GM21825 (cell line): Measurements from ENCODE around the gene RGS6.

Experiments used
- ATAC-seq: cut with Tn5 transposase; IDR thresholded peaks from one replicate; pipeline ENCODE4 v1.9.1; 2021; ENCODE audit warnings: mild to moderate bottlenecking, moderate library complexity; ENCODE audit not compliant: unreplicated experiment

Gene RGS6

GRCh38 chr14:72142328-72142727, 210.1 kb downstream of the RGS6 start:
- no peak for ATAC-seq

DNA sequence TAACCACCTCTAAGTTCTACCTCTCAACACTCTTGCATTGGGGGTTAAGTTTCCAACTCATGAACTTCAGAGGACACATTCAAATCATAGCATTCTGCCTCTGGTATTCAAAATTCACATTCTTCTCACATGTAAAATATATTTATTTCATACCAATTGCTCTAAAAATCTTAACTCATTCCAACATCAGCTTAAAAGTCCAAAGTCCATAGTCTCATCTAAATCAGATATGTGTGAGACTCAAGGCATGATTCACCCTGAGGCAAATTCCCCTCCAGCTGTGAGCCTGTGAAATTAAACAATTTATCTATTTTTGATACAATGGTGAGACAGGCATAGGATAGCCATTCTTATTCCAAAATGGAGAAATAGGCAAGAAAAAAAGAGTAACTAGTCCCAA, 214.0 kb downstream of the RGS6 start:
- ATAC-seq = no peak

GRCh38 chr14:72154645-72155378, 222.6 kb downstream of the RGS6 start:
- no peak for ATAC-seq

- ATAC-seq = no peak
These were observed 223.3 kb downstream of the RGS6 start for GRCh38 chr14:72155379-72155993.

DNA sequence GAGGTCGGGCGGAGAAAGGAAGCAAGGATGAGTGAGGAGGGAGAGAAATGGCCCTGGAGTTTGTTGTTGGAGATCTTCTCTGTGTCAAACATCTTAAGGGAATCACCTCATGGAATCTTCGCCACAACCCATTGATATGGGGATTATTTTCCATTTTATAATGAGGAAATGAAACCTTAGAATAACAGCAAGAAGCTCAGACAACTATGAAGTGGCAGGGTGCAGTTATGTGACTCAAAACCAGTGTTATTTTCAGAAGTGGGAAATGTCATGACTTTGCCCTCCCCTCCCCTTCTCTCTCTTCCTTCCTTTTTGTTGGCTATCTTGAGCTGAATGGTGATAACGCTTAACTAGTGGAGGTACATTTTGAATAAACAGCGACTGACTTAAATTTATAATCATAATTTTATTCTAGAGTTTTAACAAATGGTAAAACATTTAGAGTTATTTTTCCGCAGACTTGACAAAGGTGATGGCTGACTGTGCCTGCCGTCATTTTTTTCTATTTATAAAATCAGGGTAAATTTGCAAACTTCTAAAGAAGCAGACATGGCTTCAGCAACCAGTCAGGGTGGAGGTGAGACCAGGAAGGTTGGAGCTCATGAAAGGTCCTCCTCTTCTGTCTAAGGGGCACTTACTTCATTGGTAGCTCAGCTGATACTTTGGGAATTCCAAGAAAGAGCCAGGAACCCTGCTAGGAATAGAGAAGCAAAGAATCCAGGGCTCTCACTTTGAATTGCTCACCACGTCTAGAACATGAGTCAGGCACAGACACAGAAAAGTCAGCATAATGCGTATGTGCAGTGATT, 232.4 kb downstream of the RGS6 start:
- ATAC-seq = no peak

DNA sequence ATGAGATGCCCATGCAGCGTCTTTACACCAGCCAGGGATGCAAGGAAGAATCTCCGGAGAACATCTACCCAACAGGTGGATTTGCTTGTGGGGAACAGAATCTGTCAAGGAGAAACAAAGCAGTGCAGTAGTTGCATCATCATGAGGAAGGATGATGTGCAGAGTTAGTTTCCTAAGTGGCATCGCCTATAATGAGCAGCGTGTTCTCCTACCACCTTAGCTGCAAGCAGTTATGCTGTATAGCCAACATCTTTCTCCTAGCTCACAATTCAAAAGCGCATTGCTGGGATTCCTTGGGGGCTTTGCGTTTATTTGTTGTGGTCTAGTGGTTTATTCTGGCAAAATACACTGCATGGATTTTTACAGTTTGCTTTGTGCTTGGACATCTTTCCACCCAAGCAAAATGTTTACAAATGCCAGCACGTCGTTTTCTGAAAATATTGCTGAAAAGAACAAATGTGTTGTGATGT, 233.0 kb downstream of the RGS6 start:
- no peak for ATAC-seq

GRCh38 chr14:72169521-72169920, 237.3 kb downstream of the RGS6 start:
- ATAC-seq = no peak

- no peak for ATAC-seq
These were observed 239.8 kb downstream of the RGS6 start for GRCh38 chr14:72172049-72172448.

DNA sequence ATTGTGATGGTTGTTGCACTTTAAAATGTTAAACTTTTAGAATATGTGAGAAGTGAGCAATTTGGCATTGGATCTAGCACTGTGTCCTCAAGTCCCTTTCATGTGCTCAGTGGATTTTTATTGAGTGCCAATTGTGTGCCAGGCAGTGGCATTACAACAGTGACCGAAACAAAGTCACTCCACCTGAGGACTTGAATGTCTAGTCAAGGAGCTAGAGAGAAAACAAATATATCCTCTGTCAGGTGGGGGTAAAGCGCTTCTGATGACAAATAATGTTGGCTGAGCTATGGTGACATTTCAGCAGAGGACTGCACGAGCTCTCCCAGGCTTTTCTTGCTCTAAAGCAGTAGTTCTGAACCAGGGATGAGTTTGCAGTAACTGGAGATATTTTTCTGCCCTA, 240.4 kb downstream of the RGS6 start:
- no peak for ATAC-seq

GRCh38 chr14:72173038-72173720, 240.9 kb downstream of the RGS6 start:
- ATAC-seq = no peak

DNA sequence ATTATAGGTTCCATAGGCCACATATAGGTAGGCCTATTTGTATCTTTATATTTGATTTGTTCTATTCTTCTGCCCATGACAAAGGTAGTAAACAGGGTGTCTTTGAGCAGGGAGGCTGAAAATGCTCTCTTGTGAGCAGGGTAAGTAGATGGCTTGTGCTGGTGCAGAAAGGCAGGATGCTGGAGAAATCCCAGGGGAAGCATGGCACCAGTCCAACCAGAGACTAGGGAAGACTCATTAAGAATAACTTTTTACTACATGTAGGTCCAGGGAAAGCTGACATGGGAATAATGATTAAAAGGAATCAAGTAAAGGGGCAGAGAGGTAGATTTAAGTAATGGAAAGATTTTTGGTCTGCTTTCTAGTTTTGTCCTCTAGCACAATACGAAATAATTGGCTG, 245.0 kb downstream of the RGS6 start:
- ATAC-seq = no peak

DNA sequence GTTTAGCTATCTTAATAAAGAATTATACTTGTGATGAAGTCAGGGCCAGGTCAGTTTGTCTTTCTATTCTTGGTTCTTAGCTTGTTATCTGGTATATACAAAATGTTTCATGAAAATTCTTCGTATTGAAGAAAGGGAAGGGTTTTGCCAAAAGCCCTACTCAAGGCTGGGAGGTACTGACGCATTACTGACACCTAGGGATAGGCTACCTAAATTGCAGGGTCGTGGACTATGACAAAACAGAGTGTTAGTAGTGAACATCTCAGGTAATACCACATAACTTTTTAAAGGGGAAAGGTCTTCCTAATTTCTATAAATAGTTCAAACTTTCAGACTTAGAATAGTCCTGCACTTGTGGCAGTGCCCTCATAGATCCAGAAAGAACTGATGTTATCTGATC, 246.3 kb downstream of the RGS6 start:
- no peak for ATAC-seq

DNA sequence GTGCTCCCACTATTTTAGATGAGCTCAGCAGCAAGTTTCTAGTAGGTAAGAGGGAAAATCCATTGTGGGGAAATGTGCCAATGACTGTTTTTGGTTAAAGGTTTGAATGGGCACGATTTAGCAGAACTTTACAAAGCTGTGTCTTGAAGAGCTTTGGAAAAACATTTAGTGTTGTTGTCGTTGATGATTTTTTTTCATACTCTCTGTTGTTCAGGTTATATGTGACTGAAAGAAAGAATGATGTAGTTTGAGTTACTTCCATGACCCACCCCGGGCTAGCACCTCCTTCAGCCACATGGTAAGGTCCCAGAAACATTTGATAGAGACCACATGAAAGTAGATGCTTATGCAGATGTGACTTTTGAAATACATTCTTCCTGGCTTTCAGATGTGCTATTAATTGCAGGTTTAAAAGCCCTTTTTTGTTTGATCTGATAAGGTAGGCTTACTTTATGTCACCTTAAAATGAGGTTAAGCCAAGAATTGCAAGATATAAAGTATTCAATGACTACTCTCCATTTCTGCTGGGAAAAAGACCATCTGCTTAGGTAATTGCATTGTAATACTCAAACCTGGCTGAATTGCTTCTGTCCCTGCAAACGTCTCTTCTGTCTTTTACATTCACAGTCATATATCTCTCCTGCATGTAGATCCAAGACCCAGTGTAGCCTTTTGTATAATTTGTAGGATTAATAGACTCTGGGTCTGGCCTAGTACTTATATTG, 250.6 kb downstream of the RGS6 start:
- ATAC-seq = no peak

- no peak for ATAC-seq
These were observed 251.4 kb downstream of the RGS6 start for GRCh38 chr14:72183631-72184030.

DNA sequence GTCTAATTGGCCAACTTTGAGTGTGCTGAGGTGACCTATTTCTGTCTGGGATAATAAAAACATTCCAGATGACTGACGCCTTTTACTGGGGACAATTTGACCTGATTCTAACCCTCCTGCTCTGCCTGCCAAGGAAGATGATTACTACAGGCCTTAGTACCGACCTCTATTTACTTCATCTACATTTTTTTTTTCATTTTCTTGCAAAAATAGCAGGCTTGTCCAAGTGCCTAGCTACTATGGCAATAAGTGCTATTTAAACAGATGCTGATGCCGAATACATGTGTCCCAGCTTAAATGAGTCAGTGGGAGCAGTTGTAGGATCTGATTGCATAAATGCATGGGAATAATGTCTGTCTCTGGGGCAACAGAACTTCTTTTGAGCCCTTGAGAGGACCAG, 254.3 kb downstream of the RGS6 start:
- ATAC-seq = no peak

DNA sequence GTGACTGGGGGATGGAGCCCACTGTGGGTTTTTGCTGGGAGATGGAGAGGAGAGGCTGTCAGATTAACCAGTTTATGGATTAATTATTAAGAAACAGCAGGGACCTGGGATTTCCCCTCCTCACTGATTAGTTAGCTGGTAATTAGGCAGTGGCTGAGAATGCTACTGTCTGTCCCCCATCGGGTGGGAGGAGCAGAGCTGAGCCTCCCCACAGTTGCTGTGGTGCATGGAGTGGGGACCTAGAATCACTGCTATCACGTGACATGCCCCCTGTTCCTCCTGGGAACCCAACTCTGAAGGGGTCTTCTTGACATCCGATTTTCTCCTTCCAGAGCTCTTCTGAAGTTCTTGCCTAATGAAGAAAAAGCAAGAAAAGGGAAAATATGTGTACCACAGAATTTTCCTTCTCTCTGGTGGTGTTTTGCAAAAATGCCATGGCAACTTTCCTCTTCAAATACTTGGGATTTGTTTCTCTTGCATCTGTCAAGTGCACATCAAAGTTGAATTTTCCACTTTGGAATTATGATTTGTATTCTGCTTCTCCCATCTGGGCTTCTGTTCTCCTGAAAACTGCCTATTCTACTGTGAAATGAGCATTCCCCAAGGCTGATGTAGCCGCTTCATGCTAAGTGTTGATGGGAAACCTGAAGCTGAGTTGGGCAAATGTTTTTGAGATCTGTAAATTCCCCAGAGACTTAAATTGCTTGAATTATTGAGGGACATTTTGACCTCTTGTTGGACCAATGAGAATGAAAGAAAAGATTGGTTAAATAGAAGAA, 264.2 kb downstream of the RGS6 start:
- ATAC-seq = no peak

DNA sequence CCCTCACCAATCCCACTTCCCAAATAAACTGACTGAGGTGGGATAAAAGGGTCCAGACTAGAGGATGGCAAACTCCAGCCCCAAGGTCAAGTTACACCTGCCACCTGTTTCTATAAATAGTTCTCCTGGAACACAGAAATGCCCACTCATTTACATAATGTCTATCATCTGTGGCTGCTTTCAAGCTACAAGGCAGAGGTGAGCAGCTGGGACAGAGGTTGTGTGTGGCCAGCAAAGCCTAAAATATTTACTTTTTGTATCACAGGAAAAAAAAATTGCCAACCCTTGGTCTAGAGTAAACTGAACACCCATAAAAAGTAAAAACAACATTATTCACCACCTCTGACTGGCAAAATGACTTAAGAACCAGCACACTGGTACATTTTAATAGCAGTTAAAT, 269.4 kb downstream of the RGS6 start:
- ATAC-seq = no peak

DNA sequence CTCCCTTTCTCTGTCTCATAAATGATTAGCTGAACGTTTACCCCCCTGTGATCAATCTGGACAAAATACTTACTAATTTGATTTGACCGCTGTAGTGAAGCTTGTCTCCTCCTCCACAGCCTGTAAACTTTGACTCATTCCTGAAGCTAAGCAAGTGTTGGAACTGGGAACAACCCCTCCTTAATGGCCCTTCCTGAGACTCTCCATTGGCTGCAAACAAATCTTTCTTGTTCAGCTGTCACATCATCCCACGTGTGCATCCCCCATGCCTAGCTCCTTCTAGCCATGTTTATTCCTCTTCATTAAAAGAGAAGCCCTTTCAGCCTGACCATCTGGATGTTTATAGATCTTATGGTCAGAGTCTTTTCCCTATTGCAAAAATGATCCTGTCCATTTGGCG, 281.2 kb downstream of the RGS6 start:
- ATAC-seq = no peak

- no peak for ATAC-seq
These were observed 282.9 kb downstream of the RGS6 start for GRCh38 chr14:72215080-72215479.

GRCh38 chr14:72217135-72217534, 284.9 kb downstream of the RGS6 start:
- no peak for ATAC-seq
